ENCODE data around the gene SCN5A. TPM values are rescaled to one million over a fixed set of nuclear protein-coding genes. Genes with fewer than 3 reads are reported as not detected.

SCN5A gene
- total and polyA plus RNA-seq, 4 donors: 0.01 to 0.14 TPM; not detected in 2

DNA sequence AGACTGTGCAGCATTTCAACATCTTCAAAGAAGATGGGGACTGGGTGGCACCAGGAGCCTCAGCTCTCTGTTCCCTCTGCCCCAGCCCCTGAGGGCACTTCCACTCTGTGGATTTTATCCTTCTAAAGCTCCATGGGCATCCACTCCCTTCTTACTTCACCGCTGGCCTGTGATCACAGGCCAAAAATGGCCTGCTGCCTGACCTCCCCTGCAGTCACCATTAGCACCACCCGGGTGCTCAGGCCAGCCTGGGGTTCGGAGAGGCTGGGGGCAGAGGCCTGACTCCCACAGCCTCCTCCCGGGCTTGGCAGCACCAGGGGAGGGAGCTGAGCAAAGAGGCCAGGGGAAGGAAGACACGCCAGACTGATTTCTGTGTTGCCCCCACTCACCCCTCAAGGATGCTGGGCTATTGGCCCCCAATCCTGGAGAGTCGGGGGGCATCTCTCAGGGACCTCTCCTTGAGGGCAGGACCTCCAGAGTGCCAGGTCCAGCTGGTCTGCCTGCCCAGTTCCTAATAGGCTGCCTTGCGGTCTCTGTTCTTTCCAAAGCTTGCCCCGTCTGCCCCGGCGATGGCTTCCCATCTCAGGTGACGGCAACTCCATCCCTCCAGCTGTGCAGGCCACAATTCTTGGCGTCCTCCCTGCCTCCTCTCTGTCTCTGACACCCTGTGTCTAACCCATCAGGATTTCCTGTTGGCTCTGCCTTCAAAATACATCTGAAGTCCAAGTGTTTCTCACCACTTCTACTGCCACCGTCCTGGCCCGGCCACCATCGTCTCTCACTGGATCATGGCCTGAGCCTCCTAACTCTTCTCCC lies 86.2 kb downstream of the SCN5A start:
- no peak overlapping the region for H3K27ac ChIP-seq (ENCODE audit: low read depth in 1 of 2, low read length in 2 of 2)
- H3K36me3 ChIP-seq (ENCODE audit: control insufficient read depth in 4 of 4, insufficient read depth in 3 of 4, low read depth in 1 of 4, low read length in 3 of 4): no peaks in the 10 kb centered on the region
- no peak for DNase-seq (ENCODE audit: low spot score)
- 87% methylated on average over 15 of the region's 15 CpGs for WGBS
- no peak overlapping the region for H3K9ac ChIP-seq (ENCODE audit: low read depth in 1 of 2, low read length in 2 of 2)
- H3K27me3 ChIP-seq (ENCODE audit: control insufficient read depth in 4 of 4, insufficient read depth in 4 of 4, low read length in 3 of 4): no peaks in the 10 kb centered on the region
- no peaks in the 10 kb centered on the region for H3K9me3 ChIP-seq (ENCODE audit: control insufficient read depth in 4 of 4, low read length in 3 of 4)
- no peaks in the 10 kb centered on the region for H3K4me1 ChIP-seq (ENCODE audit: control insufficient read depth in 4 of 4, insufficient read depth in 4 of 4, low read length in 3 of 4)
- TF ChIP-seq HNF4A (conservative IDR thresholded peaks at IDR 0.05) (no peak), SP1 (IDR thresholded peaks at IDR 0.05) (no peak)
- H3K4me3 ChIP-seq (ENCODE audit: low read depth in 1 of 3, low read length in 3 of 3): no peak overlapping the region

GRCh38 chr3:38562467-38562925 lies 87.0 kb downstream of the SCN5A start:
- Histone ChIP-seq H3K9ac (ENCODE audit: low read depth in 1 of 2, low read length in 2 of 2) (no peak overlapping the region), H3K4me1 (ENCODE audit: control insufficient read depth in 4 of 4, insufficient read depth in 4 of 4, low read length in 3 of 4) (no peaks in the 10 kb centered on the region), H3K36me3 (ENCODE audit: control insufficient read depth in 4 of 4, insufficient read depth in 3 of 4, low read depth in 1 of 4, low read length in 3 of 4) (no peaks in the 10 kb centered on the region), H3K27ac (ENCODE audit: low read depth in 1 of 2, low read length in 2 of 2) (no peak overlapping the region), H3K9me3 (ENCODE audit: control insufficient read depth in 4 of 4, low read length in 3 of 4) (no peaks in the 10 kb centered on the region), H3K4me3 (ENCODE audit: low read depth in 1 of 3, low read length in 3 of 3) (no peak overlapping the region), H3K27me3 (ENCODE audit: control insufficient read depth in 4 of 4, insufficient read depth in 4 of 4, low read length in 3 of 4) (no peaks in the 10 kb centered on the region)
- WGBS: 98% methylated on average over 7 of the region's 7 CpGs
- DNase-seq (ENCODE audit: low spot score): no peak
- TF ChIP-seq EGR1 (IDR thresholded peaks at IDR 0.05; ENCODE audit: low read depth in 2 of 2): no peak
- no peak for TF ChIP-seq FOXA2 (IDR thresholded peaks at IDR 0.05)
- no peak for TF ChIP-seq RXRA (IDR thresholded peaks at IDR 0.05)
- TF ChIP-seq, protein P1, sequence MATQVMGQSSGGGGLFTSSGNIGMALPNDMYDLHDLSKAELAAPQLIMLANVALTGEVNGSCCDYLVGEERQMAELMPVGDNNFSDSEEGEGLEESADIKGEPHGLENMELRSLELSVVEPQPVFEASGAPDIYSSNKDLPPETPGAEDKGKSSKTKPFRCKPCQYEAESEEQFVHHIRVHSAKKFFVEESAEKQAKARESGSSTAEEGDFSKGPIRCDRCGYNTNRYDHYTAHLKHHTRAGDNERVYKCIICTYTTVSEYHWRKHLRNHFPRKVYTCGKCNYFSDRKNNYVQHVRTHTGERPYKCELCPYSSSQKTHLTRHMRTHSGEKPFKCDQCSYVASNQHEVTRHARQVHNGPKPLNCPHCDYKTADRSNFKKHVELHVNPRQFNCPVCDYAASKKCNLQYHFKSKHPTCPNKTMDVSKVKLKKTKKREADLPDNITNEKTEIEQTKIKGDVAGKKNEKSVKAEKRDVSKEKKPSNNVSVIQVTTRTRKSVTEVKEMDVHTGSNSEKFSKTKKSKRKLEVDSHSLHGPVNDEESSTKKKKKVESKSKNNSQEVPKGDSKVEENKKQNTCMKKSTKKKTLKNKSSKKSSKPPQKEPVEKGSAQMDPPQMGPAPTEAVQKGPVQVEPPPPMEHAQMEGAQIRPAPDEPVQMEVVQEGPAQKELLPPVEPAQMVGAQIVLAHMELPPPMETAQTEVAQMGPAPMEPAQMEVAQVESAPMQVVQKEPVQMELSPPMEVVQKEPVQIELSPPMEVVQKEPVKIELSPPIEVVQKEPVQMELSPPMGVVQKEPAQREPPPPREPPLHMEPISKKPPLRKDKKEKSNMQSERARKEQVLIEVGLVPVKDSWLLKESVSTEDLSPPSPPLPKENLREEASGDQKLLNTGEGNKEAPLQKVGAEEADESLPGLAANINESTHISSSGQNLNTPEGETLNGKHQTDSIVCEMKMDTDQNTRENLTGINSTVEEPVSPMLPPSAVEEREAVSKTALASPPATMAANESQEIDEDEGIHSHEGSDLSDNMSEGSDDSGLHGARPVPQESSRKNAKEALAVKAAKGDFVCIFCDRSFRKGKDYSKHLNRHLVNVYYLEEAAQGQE (IDR thresholded peaks at IDR 0.05): no peak
- no peak for TF ChIP-seq JUND (IDR thresholded peaks at IDR 0.05)
- no peak for TF ChIP-seq CTCF (IDR thresholded peaks at IDR 0.05; ENCODE audit: low read depth, low read length, missing input control)
- no peak for TF ChIP-seq HNF4G (IDR thresholded peaks at IDR 0.05)
- no peak for TF ChIP-seq FOXA1 (IDR thresholded peaks at IDR 0.05)
- no peak for TF ChIP-seq SP1 (IDR thresholded peaks at IDR 0.05)
- TF ChIP-seq HNF4A (conservative IDR thresholded peaks at IDR 0.05): no peak
- TF ChIP-seq GABPA (IDR thresholded peaks at IDR 0.05 in 1 of 2, conservative IDR thresholded peaks at IDR 0.05 in 1 of 2): no peak
- TF ChIP-seq NR2F2 (IDR thresholded peaks at IDR 0.05): no peak
- no peak for TF ChIP-seq TAF1 (conservative IDR thresholded peaks at IDR 0.05)
- TF ChIP-seq, protein P2, sequence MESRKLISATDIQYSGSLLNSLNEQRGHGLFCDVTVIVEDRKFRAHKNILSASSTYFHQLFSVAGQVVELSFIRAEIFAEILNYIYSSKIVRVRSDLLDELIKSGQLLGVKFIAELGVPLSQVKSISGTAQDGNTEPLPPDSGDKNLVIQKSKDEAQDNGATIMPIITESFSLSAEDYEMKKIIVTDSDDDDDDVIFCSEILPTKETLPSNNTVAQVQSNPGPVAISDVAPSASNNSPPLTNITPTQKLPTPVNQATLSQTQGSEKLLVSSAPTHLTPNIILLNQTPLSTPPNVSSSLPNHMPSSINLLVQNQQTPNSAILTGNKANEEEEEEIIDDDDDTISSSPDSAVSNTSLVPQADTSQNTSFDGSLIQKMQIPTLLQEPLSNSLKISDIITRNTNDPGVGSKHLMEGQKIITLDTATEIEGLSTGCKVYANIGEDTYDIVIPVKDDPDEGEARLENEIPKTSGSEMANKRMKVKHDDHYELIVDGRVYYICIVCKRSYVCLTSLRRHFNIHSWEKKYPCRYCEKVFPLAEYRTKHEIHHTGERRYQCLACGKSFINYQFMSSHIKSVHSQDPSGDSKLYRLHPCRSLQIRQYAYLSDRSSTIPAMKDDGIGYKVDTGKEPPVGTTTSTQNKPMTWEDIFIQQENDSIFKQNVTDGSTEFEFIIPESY (IDR thresholded peaks at IDR 0.05): no peak
- TF ChIP-seq RAD21 (IDR thresholded peaks at IDR 0.05): no peak
- TF ChIP-seq, protein P3, sequence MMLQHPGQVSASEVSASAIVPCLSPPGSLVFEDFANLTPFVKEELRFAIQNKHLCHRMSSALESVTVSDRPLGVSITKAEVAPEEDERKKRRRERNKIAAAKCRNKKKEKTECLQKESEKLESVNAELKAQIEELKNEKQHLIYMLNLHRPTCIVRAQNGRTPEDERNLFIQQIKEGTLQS (IDR thresholded peaks at IDR 0.05): no peak

All from liver (tissue), 9 donors.